ENCODE results near the gene HOGA1. TPM values are rescaled to one million over a fixed set of nuclear protein-coding genes. Genes with fewer than 3 reads are reported as not detected.

Gene HOGA1
- total RNA-seq, 2 experiments from 2014 or later = not detected

DNA sequence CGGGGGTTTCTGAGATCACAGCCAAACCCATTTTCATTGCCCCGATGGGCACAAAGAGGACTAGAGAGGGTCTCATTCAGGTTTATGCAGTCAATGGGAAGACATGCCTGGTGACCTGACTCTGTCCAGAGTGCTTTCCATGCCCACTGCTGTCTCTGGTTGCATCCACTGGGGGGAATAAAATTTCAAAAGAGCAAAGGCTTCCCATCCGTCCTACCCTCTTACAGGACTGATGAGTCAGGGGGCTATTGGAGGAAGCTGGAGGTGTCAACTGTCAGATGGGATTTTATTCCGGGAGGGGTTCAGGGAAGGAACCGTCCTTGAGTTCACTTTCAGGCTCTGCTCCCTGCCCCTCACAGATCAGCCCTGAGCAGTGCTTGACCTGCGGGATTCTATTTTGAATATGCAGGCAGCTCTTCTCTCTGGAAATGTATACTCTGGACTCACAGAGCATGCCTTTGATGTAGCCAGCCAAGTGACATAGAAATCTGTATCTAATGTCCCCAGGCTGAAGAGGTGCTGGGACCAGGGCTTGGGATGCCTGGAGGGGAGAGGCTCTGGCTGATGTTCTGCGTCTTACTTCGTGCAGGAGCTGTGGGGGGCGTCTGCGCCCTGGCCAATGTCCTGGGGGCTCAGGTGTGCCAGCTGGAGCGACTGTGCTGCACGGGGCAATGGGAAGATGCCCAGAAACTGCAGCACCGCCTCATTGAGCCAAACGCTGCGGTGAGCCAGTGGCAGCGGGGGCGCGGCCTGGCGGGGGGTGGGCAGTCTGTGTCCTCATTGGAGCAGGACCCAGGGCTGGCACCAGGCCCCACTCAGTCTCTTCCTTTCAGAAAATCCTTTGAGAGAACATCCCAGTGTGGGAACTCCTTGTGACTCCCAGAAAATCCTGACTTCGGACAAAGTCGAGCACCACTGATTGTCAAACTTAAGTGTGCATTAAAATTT lies 17.4 kb downstream of the HOGA1 start:
- ChIA-PET POLR2A (no interaction called here), CTCF (no interaction called here)
- intact Hi-C loops (cut with micrococcal nuclease) = no loop called here

GRCh38 chr10:97607095-97607636 lies 23.0 kb downstream of the HOGA1 start:
- H3K36me3 Mint-ChIP-seq = no peaks in the 10 kb centered on the region
- ChIA-PET CTCF (interaction anchor here (0.8 kb wide), 1 partner anchor 35 kb away, joined by 3 read pairs; no protein-coding TSS in a partner anchor), POLR2A (no interaction called here)
- DNase-seq = no peak
- intact Hi-C loops (cut with micrococcal nuclease) = no loop called here
- H3K4me3 Mint-ChIP-seq = no peak overlapping the region
- no peaks in the 10 kb centered on the region for H3K4me1 Mint-ChIP-seq (ENCODE audit: low read depth)
- no peaks in the 10 kb centered on the region for H3K27me3 Mint-ChIP-seq
- H3K27ac Mint-ChIP-seq = no peak overlapping the region
- H3K9me3 Mint-ChIP-seq = no peaks in the 10 kb centered on the region

More for the DNA sequence above, 17.4 kb downstream of the HOGA1 start:
- no peak overlapping the region for H3K27ac Mint-ChIP-seq
- DNase-seq = no peak
- no peaks in the 10 kb centered on the region for H3K36me3 Mint-ChIP-seq
- H3K4me1 Mint-ChIP-seq (ENCODE audit: low read depth) = no peaks in the 10 kb centered on the region
- H3K4me3 Mint-ChIP-seq = no peak overlapping the region
- no peaks in the 10 kb centered on the region for H3K27me3 Mint-ChIP-seq
- no peaks in the 10 kb centered on the region for H3K9me3 Mint-ChIP-seq

GRCh38 chr10:97608991-97609561 lies 24.9 kb downstream of the HOGA1 start:
- no peak overlapping the region for H3K27ac Mint-ChIP-seq
- H3K27me3 Mint-ChIP-seq = no peaks in the 10 kb centered on the region
- H3K4me1 Mint-ChIP-seq (ENCODE audit: low read depth) = no peaks in the 10 kb centered on the region
- ChIA-PET CTCF (interaction anchor here (0.5 kb wide), 1 partner anchor 639 kb away, joined by 3 read pairs; no protein-coding TSS in a partner anchor), POLR2A (no interaction called here)
- no peak overlapping the region for H3K4me3 Mint-ChIP-seq
- intact Hi-C loops (cut with micrococcal nuclease) = no loop called here
- no peak for DNase-seq
- H3K9me3 Mint-ChIP-seq = no peaks in the 10 kb centered on the region
- H3K36me3 Mint-ChIP-seq = no peaks in the 10 kb centered on the region

DNA sequence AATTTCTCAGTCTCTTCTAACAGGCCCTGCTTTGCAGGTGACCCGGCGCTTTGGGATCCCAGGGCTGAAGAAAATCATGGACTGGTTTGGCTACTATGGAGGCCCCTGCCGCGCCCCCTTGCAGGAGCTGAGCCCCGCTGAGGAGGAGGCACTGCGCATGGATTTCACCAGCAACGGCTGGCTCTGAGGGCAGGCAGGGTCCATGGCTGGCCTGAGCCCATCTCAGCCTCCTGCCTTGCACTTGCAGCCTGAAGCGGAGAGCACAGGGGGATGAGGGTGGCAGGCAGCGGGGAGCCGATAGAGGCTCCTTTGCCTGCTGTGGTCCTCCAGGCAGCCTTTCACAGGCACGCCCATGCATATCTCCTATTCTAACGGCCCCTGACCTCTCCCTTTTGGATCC lies 27.3 kb downstream of the HOGA1 start:
- Mint-ChIP-seq H3K4me3 (no peak overlapping the region), H3K27ac (no peak overlapping the region)
- POLR2A ChIA-PET = no interaction called here

GRCh38 chr10:97612386-97612785 lies 28.2 kb downstream of the HOGA1 start:
- DNase-seq = no peak
- ChIA-PET POLR2A (no interaction called here), CTCF (interaction anchor here (0.7 to 2.9 kb wide), 3 partner anchors 14 to 47 kb away, joined by 3 to 16 read pairs (median 3); partner anchors contain the start of gene ANKRD2)
- Mint-ChIP-seq H3K4me1 (ENCODE audit: low read depth) (no peaks in the 10 kb centered on the region), H3K36me3 (peaks cover 3% of the 10 kb centered on the region), H3K9me3 (no peaks in the 10 kb centered on the region), H3K27ac (no peak overlapping the region), H3K4me3 (no peak overlapping the region), H3K27me3 (no peaks in the 10 kb centered on the region)
- intact Hi-C loops (cut with micrococcal nuclease) = loop anchor here (2.0 to 5.0 kb wide), 2 partner anchors 40 to 205 kb away; partner anchors contain the start of gene ANKRD2

More for the DNA sequence above, 27.3 kb downstream of the HOGA1 start:
- CTCF ChIA-PET = interaction anchor here (2.9 kb wide), 1 partner anchor 39 kb away, joined by 16 read pairs; the partner anchor contains the start of gene ANKRD2
- H3K36me3 Mint-ChIP-seq = peaks cover 3% of the 10 kb centered on the region
- H3K27me3 Mint-ChIP-seq = no peaks in the 10 kb centered on the region
- H3K9me3 Mint-ChIP-seq = no peaks in the 10 kb centered on the region
- DNase-seq = no peak
- intact Hi-C loops (cut with micrococcal nuclease) = loop anchor here (5.0 kb wide), 1 partner anchor 204 kb away; no protein-coding TSS in a partner anchor
- no peaks in the 10 kb centered on the region for H3K4me1 Mint-ChIP-seq (ENCODE audit: low read depth)

DNA sequence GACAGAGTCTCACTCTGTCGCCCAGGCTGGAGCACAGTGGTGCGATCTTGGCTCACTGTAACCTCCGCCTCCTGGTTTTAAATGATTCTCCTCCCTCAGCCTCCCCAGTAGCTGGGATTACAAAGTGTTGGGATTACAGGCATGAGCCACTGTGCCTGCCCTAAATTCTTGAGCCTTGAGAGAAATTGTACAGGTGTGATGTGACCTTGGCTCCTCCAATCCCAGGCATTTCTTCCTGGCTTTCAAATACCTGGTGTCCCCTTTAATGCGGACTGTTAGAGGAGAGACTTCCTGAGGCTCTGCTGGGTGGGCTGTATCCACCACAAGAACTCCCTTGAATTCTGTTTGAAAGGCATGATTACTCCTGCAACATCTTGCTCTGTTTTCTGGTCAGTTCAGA lies 34.1 kb downstream of the HOGA1 start:
- no peak for DNase-seq
- H3K9me3 Mint-ChIP-seq = no peaks in the 10 kb centered on the region
- H3K4me3 Mint-ChIP-seq = no peak overlapping the region
- H3K36me3 Mint-ChIP-seq = peaks cover 3% of the 10 kb centered on the region
- H3K27me3 Mint-ChIP-seq = no peaks in the 10 kb centered on the region
- H3K27ac Mint-ChIP-seq = no peak overlapping the region
- CTCF ChIA-PET = no interaction called here
- intact Hi-C loops (cut with micrococcal nuclease) = no loop called here
- POLR2A ChIA-PET = interaction anchor here (0.6 kb wide), 1 partner anchor 279 kb away, joined by 4 read pairs; no protein-coding TSS in a partner anchor
- H3K4me1 Mint-ChIP-seq (ENCODE audit: low read depth) = no peaks in the 10 kb centered on the region

DNA sequence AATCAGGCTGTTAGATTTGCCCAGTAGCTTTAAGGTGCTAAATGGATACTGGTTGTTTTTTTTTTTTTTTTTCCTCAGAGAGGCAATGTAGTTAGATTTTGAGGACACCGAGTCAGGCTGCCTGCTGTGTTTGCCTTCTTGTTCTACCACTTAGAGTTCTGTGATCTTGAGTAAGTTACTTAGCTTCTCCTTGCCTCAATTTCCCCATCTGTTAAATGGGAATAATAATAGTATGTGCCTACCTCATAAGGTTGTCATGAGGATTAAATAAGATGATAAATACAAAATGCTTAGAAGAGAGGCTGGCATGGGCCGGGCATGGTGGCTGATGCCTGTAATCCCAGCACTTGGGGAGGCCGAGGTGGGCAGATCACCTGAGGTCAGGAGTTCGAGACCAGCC lies 34.5 kb downstream of the HOGA1 start:
- Mint-ChIP-seq H3K4me1 (ENCODE audit: low read depth) (no peaks in the 10 kb centered on the region), H3K4me3 (no peak overlapping the region), H3K27ac (no peak overlapping the region), H3K36me3 (peaks cover 3% of the 10 kb centered on the region), H3K27me3 (no peaks in the 10 kb centered on the region), H3K9me3 (no peaks in the 10 kb centered on the region)
- ChIA-PET CTCF (no interaction called here), POLR2A (interaction anchor here (0.6 kb wide), 1 partner anchor 279 kb away, joined by 4 read pairs; no protein-coding TSS in a partner anchor)
- intact Hi-C loops (cut with micrococcal nuclease) = no loop called here
- DNase-seq = no peak

GRCh38 chr10:97623277-97623676 lies 39.1 kb downstream of the HOGA1 start:
- H3K27ac Mint-ChIP-seq = no peak overlapping the region
- intact Hi-C loops (cut with micrococcal nuclease) = no loop called here
- ChIA-PET CTCF (interaction anchor here (0.8 kb wide), 1 partner anchor 53 kb away, joined by 4 read pairs; no protein-coding TSS in a partner anchor), POLR2A (no interaction called here)
- no peak overlapping the region for H3K4me3 Mint-ChIP-seq
- H3K9me3 Mint-ChIP-seq = no peaks in the 10 kb centered on the region
- H3K4me1 Mint-ChIP-seq (ENCODE audit: low read depth) = no peaks in the 10 kb centered on the region
- DNase-seq = no peak
- no peaks in the 10 kb centered on the region for H3K36me3 Mint-ChIP-seq
- H3K27me3 Mint-ChIP-seq = no peaks in the 10 kb centered on the region

- Mint-ChIP-seq H3K27ac (no peak overlapping the region), H3K4me1 (ENCODE audit: low read depth) (peaks cover 3% of the 10 kb centered on the region), H3K4me3 (no peak overlapping the region), H3K27me3 (no peaks in the 10 kb centered on the region), H3K9me3 (no peaks in the 10 kb centered on the region), H3K36me3 (no peaks in the 10 kb centered on the region)
- ChIA-PET CTCF (interaction anchor here (1.5 kb wide), 1 partner anchor 56 kb away, joined by 3 read pairs; no protein-coding TSS in a partner anchor), POLR2A (no interaction called here)
- intact Hi-C loops (cut with micrococcal nuclease) = no loop called here
- DNase-seq = no peak
Observed at GRCh38 chr10:97627731-97628130, 43.5 kb downstream of the HOGA1 start.

DNA sequence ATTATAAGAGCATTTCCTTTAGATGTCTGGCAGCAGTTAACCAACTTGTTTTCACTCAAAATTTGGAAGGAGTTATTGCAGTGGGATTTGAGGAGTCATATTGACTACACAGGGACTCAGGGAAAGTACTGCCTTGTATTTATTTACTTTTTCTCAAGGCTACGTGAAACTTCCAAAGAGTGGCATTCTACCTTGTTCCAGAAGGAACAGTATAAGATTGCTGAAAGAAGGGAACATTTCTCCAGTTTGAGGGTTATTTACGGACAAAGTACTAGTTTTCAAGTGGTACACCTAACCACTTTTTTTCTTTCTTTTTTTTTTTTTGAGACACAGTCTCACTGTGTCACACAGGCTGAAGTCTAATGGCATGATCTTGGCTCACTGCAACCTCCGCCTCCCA lies 44.0 kb downstream of the HOGA1 start:
- DNase-seq = no peak
- no peak overlapping the region for H3K4me3 Mint-ChIP-seq
- H3K27ac Mint-ChIP-seq = no peak overlapping the region
- H3K4me1 Mint-ChIP-seq (ENCODE audit: low read depth) = peaks cover 4% of the 10 kb centered on the region
- intact Hi-C loops (cut with micrococcal nuclease) = no loop called here
- POLR2A ChIA-PET = no interaction called here
- no peaks in the 10 kb centered on the region for H3K9me3 Mint-ChIP-seq
- CTCF ChIA-PET = interaction anchor here (1.5 kb wide), 1 partner anchor 56 kb away, joined by 3 read pairs; no protein-coding TSS in a partner anchor
- no peaks in the 10 kb centered on the region for H3K27me3 Mint-ChIP-seq
- H3K36me3 Mint-ChIP-seq = peaks cover 1% of the 10 kb centered on the region

GRCh38 chr10:97629289-97629688 lies 45.1 kb downstream of the HOGA1 start:
- no peak overlapping the region for H3K4me3 Mint-ChIP-seq
- H3K4me1 Mint-ChIP-seq (ENCODE audit: low read depth) = peaks cover 10% of the 10 kb centered on the region
- no peaks in the 10 kb centered on the region for H3K9me3 Mint-ChIP-seq
- intact Hi-C loops (cut with micrococcal nuclease) = no loop called here
- no peaks in the 10 kb centered on the region for H3K27me3 Mint-ChIP-seq
- POLR2A ChIA-PET = no interaction called here
- no peak for DNase-seq
- H3K36me3 Mint-ChIP-seq = peaks cover 3% of the 10 kb centered on the region
- no peak overlapping the region for H3K27ac Mint-ChIP-seq
- CTCF ChIA-PET = no interaction called here

DNA sequence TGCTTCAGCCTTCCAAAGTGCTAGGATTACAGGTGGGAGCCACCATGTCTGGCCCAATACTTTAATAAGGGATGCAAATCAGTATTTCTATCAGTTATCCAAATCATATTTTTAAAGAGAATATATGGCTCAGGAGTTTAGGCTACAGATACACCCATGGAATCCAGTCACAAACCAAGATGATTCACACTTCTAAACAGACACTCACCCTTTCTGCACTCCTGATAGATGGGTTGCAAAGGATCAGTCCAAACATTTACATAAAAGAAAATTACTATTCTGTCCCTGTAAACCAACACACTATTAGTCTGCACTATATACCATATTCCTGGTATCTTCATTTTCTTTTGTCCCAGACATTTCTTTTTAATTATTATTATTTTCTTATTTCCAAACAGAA lies 46.9 kb downstream of the HOGA1 start:
- Mint-ChIP-seq H3K9me3 (no peaks in the 10 kb centered on the region), H3K36me3 (peaks cover 3% of the 10 kb centered on the region), H3K4me3 (no peak overlapping the region), H3K27ac (no peak overlapping the region), H3K4me1 (ENCODE audit: low read depth) (peaks cover 10% of the 10 kb centered on the region), H3K27me3 (no peaks in the 10 kb centered on the region)
- ChIA-PET POLR2A (no interaction called here), CTCF (interaction anchor here (1.1 kb wide), 1 partner anchor 59 kb away, joined by 3 read pairs; no protein-coding TSS in a partner anchor)
- DNase-seq = no peak
- intact Hi-C loops (cut with micrococcal nuclease) = loop anchor here (10.0 kb wide), 1 partner anchor 336 kb away; the partner anchor contains the start of gene ARHGAP19

All from activated CD4-positive, alpha-beta memory T cell treated with anti-CD3 and anti-CD28 coated beads for 36 hours (primary cell).